A673 (cell line): ENCODE results near the gene CTIF. TPM values are rescaled to one million over a fixed set of nuclear protein-coding genes. Genes with fewer than 3 reads are reported as not detected.

Experiments used
- BruUV-seq: library from RNA; stranded (reverse); fragments of 400-500 nt; replicated peaks from 2 replicates; lab custom pipeline; 2021; lab: Mats Ljungman, UMichigan
- CTCF ChIA-PET: fragments of 300-600 bp; sonication (Branson Sonifier 250); formaldehyde crosslinking; loops from one replicate; lab custom pipeline; 2022; ENCODE audit warnings: antibody characterized with exemption; lab: Charles Lee
- POLR2A ChIA-PET: fragments of 300-600 bp; sonication (Branson Sonifier 250); formaldehyde crosslinking; loops from one replicate; lab custom pipeline; 2022; ENCODE audit warnings: antibody characterized with exemption; ENCODE audit not compliant: low non-redundant PET; lab: Charles Lee
- DNase-seq: peaks from one replicate; pipeline ENCODE4 v3.0.0-alpha.2; 2015; ENCODE audit warnings: low spot score
- H3K27ac ChIP-seq: fragments of 200-600 bp; sonication (generic); 2 replicates; pipeline ENCODE4 v1.5.1; 2016; ENCODE audit warnings: mixed run types, low read depth, mild to moderate bottlenecking, mixed read lengths, antibody characterized with exemption, low read length; ENCODE audit not compliant: poor library complexity, severe bottlenecking
- H3K27me3 ChIP-seq: fragments of 200-600 bp; sonication (generic); replicated peaks from 2 replicates; pipeline ENCODE4 v1.6.1; 2017; ENCODE audit warnings: mixed run types, low read depth, mild to moderate bottlenecking, mixed read lengths, antibody characterized with exemption, low read length; ENCODE audit not compliant: insufficient read depth, poor library complexity
- H3K36me3 ChIP-seq: fragments of 200-600 bp; sonication (generic); 2 replicates; pipeline ENCODE4 v1.6.1; 2016; ENCODE audit warnings: mixed run types, mild to moderate bottlenecking, mixed read lengths, antibody characterized with exemption, low read length; ENCODE audit not compliant: insufficient read depth, poor library complexity, severe bottlenecking
- H3K4me1 ChIP-seq: fragments of 200-600 bp; sonication (generic); 2 replicates; pipeline ENCODE4 v1.6.1; 2017; ENCODE audit warnings: mixed run types, mild to moderate bottlenecking, mixed read lengths, antibody characterized with exemption, low read length; ENCODE audit not compliant: insufficient read depth, poor library complexity, severe bottlenecking
- H3K4me3 ChIP-seq: fragments of 200-600 bp; sonication (generic); 2 replicates; pipeline ENCODE4 v1.5.1; 2016; ENCODE audit warnings: low read depth, mixed run types, mild to moderate bottlenecking, mixed read lengths, low read length; ENCODE audit not compliant: poor library complexity, severe bottlenecking
- H3K9me3 ChIP-seq: fragments of 200-600 bp; sonication (generic); 2 replicates; pipeline ENCODE4 v1.6.1; 2016; ENCODE audit warnings: mixed run types, low read depth, mild to moderate bottlenecking, mixed read lengths, antibody characterized with exemption, low read length; ENCODE audit not compliant: poor library complexity, severe bottlenecking
- EZH2 ChIP-seq: fragments of 200-600 bp; sonication (generic); IDR thresholded peaks from 2 replicates; pipeline ENCODE4 v1.6.1; 2017; ENCODE audit warnings: borderline replicate concordance, low read depth, mild to moderate bottlenecking, mixed read lengths, antibody characterized with exemption, low read length; ENCODE audit not compliant: poor library complexity, severe bottlenecking
- intact Hi-C: fragments of 100-400 bp; cut with micrococcal nuclease; formaldehyde crosslinking; loops from one replicate; pipeline ENCODE4 v1.10.0; 2022; ENCODE audit not compliant: unreplicated experiment
- total RNA-seq: library from RNA; stranded (reverse); gene quantifications from 2 replicates; pipeline ENCODE4 v1.2.3, GENCODE V29; 2021
- TF ChIP-seq, protein P1 (sequence below): fragments of 300-800, 200-600 bp; sonication (generic); conservative IDR thresholded peaks from 2 replicates; pipeline ENCODE4 v1.5.1; 2017; ENCODE audit warnings: low read depth, mild to moderate bottlenecking, antibody characterized with exemption, low read length, moderate library complexity, mixed read lengths

CTIF gene
- total RNA-seq, 1 experiment from 2014 or later: 23.5 TPM

DNA sequence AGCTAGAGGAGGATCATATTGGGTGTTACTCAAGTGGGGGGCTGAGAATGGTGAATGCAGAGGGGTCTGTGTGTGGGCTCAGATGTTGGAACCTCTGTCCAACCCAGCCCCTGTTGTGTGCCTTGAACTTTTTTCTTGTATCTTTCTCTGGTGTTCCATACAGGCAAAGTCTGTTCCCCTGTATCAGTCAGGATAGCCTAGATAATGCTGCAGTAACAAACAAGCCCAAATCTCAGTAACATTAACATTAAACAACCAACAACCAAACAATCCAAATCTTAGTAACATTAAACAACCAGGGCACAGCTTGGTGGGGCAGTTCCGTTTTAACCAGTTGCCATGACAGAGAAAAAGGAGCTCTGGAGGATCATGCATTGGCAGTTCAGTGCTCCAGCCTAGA, 103.7 kb downstream of the CTIF start:
- no peak overlapping the region for H3K27ac ChIP-seq
- BruUV-seq: no TSS peak
- H3K9me3 ChIP-seq: no peaks in the 10 kb centered on the region
- TF ChIP-seq, protein P1, sequence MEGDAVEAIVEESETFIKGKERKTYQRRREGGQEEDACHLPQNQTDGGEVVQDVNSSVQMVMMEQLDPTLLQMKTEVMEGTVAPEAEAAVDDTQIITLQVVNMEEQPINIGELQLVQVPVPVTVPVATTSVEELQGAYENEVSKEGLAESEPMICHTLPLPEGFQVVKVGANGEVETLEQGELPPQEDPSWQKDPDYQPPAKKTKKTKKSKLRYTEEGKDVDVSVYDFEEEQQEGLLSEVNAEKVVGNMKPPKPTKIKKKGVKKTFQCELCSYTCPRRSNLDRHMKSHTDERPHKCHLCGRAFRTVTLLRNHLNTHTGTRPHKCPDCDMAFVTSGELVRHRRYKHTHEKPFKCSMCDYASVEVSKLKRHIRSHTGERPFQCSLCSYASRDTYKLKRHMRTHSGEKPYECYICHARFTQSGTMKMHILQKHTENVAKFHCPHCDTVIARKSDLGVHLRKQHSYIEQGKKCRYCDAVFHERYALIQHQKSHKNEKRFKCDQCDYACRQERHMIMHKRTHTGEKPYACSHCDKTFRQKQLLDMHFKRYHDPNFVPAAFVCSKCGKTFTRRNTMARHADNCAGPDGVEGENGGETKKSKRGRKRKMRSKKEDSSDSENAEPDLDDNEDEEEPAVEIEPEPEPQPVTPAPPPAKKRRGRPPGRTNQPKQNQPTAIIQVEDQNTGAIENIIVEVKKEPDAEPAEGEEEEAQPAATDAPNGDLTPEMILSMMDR: no peak
- no peak for TF ChIP-seq EZH2
- ChIA-PET CTCF (no interaction called here), POLR2A (no interaction called here)
- intact Hi-C loops: no loop called here
- no peaks in the 10 kb centered on the region for H3K36me3 ChIP-seq
- no peak overlapping the region for H3K4me3 ChIP-seq
- H3K4me1 ChIP-seq: no peaks in the 10 kb centered on the region
- no peak for DNase-seq
- H3K27me3 ChIP-seq: no peaks in the 10 kb centered on the region

GRCh38 chr18:48643262-48643661, 104.4 kb downstream of the CTIF start:
- H3K36me3 ChIP-seq: no peaks in the 10 kb centered on the region
- POLR2A ChIA-PET: no interaction called here
- TF ChIP-seq, protein P1: no peak
- TF ChIP-seq EZH2: no peak
- no peak overlapping the region for H3K27ac ChIP-seq
- BruUV-seq: no TSS peak
- H3K9me3 ChIP-seq: no peaks in the 10 kb centered on the region
- H3K27me3 ChIP-seq: no peaks in the 10 kb centered on the region
- intact Hi-C loops: no loop called here
- H3K4me1 ChIP-seq: no peaks in the 10 kb centered on the region
- CTCF ChIA-PET: no interaction called here
- no peak for DNase-seq
- H3K4me3 ChIP-seq: no peak overlapping the region

- BruUV-seq: no TSS peak
- no peak for TF ChIP-seq EZH2
- TF ChIP-seq, protein P1: no peak
- H3K9me3 ChIP-seq: no peaks in the 10 kb centered on the region
- H3K4me1 ChIP-seq: no peaks in the 10 kb centered on the region
- no peaks in the 10 kb centered on the region for H3K36me3 ChIP-seq
- POLR2A ChIA-PET: no interaction called here
- intact Hi-C loops: no loop called here
- H3K27me3 ChIP-seq: no peaks in the 10 kb centered on the region
- no peak overlapping the region for H3K27ac ChIP-seq
- no peak for DNase-seq
- H3K4me3 ChIP-seq: no peak overlapping the region
- CTCF ChIA-PET: no interaction called here
These were observed 105.2 kb downstream of the CTIF start for GRCh38 chr18:48644029-48644428.
